ENCODE data around the gene ACR. TPM values are rescaled to one million over a fixed set of nuclear protein-coding genes. Genes with fewer than 3 reads are reported as not detected.

ACR gene
- total RNA-seq (2022; extraction: Qiagen RNA extraction; ENCODE audit: low read depth): 0.19 to 0.54 TPM in 2 of 5 replicates, not detected in the others

GRCh38 chr22:50737728-50738648 lies at the start of gene ACR:
ACR (plus strand) TSS chr22:50738204; CDS start chr22:50738236, 32 bp downstream.

GRCh38 chr22:50783033-50783879 lies 45.3 kb downstream of the ACR start, which contains the start of gene RABL2B:
RABL2B (minus strand) TSS chr22:50783636; CDS start chr22:50782294, 1,342 bp downstream.

Other genes starting within 250 kb of the ACR start
- gene LMF2, start 230.5 kb upstream of the ACR start, total RNA-seq (2022; extraction: Qiagen RNA extraction; ENCODE audit: low read depth): 21.8 to 55.9 TPM (median 46.5 TPM) in 5 replicates
- gene NCAPH2, start 230.0 kb upstream of the ACR start, total RNA-seq (2022; extraction: Qiagen RNA extraction; ENCODE audit: low read depth): 28.3 to 43.0 TPM (median 36.3 TPM) in 5 replicates
- gene SCO2, start 212.6 kb upstream of the ACR start, total RNA-seq (2022; extraction: Qiagen RNA extraction; ENCODE audit: low read depth): 1.1 to 7.5 TPM (median 6.2 TPM) in 5 replicates
- 7.8 to 20.8 TPM (median 19.9 TPM) in 5 replicates for gene TYMP, start 208.2 kb upstream of the ACR start, total RNA-seq (2022; extraction: Qiagen RNA extraction; ENCODE audit: low read depth)
- 0.02 to 0.05 TPM in 2 of 5 replicates, not detected in the others for gene KLHDC7B, start 192.3 kb upstream of the ACR start, total RNA-seq (2022; extraction: Qiagen RNA extraction; ENCODE audit: low read depth)
- gene SYCE3, start 175.3 kb upstream of the ACR start, total RNA-seq (2022; extraction: Qiagen RNA extraction; ENCODE audit: low read depth): not detected in 5 replicates
- gene CPT1B, start 159.8 kb upstream of the ACR start, total RNA-seq (2022; extraction: Qiagen RNA extraction; ENCODE audit: low read depth): 7.2 to 18.9 TPM (median 15.5 TPM) in 5 replicates
- 12.4 to 29.8 TPM (median 19.5 TPM) in 5 replicates for gene CHKB, start 155.4 kb upstream of the ACR start, total RNA-seq (2022; extraction: Qiagen RNA extraction; ENCODE audit: low read depth)
- 1.9 to 4.8 TPM (median 4.1 TPM) in 5 replicates for gene MAPK8IP2, start 137.4 kb upstream of the ACR start, total RNA-seq (2022; extraction: Qiagen RNA extraction; ENCODE audit: low read depth)
- 10.9 to 26.5 TPM (median 21.1 TPM) in 5 replicates for gene ARSA, start 110.1 kb upstream of the ACR start, total RNA-seq (2022; extraction: Qiagen RNA extraction; ENCODE audit: low read depth)
- gene SHANK3, start 65.4 kb upstream of the ACR start, total RNA-seq (2022; extraction: Qiagen RNA extraction; ENCODE audit: low read depth): 1.9 to 6.0 TPM (median 5.2 TPM) in 5 replicates
- 16.8 to 24.0 TPM (median 19.7 TPM) in 5 replicates for gene RABL2B, start 45.4 kb downstream of the ACR start, total RNA-seq (2022; extraction: Qiagen RNA extraction; ENCODE audit: low read depth)